ENCODE data around the gene PCBP4.

PCBP4 gene

GRCh38 chr3:51967384-51968169 lies at the start of gene PCBP4:
Gene PCBP4, minus strand, starts transcription at chr3:51967454. Its CDS starts 6,214 bp downstream, at chr3:51961240.
- peaks cover 23% of the 10 kb centered on the region for H3K79me2 ChIP-seq (ENCODE audit: control insufficient read depth, insufficient read depth, low read length, unreplicated experiment)
- peak within 1 kb of the TSS; percentile 86 for H3K4me3 ChIP-seq (ENCODE audit: low read depth, low read length)
- H3K27me3 ChIP-seq (ENCODE audit: insufficient read depth, low read length) = no peaks in the 10 kb centered on the region
- peaks cover 15% of the 10 kb centered on the region for H3K4me1 ChIP-seq (ENCODE audit: control insufficient read depth, insufficient read depth, low read length, unreplicated experiment)
- H3K36me3 ChIP-seq (ENCODE audit: insufficient read depth, low read length) = no peaks in the 10 kb centered on the region
- H2AFZ ChIP-seq (ENCODE audit: low read length, unreplicated experiment) = peak within 1 kb of the TSS; percentile 22
- peak within 1 kb of the TSS; percentile 33; the same call in 1 of the 2 replicates for H3K27ac ChIP-seq (ENCODE audit: low read depth, low read length)

- Histone ChIP-seq H2AFZ (ENCODE audit: low read length, unreplicated experiment) (no peak overlapping the region), H3K27me3 (ENCODE audit: insufficient read depth, low read length) (no peaks in the 10 kb centered on the region), H3K79me2 (ENCODE audit: control insufficient read depth, insufficient read depth, low read length, unreplicated experiment) (no peaks in the 10 kb centered on the region), H3K36me3 (ENCODE audit: insufficient read depth, low read length) (no peaks in the 10 kb centered on the region), H3K4me1 (ENCODE audit: control insufficient read depth, insufficient read depth, low read length, unreplicated experiment) (no peaks in the 10 kb centered on the region), H3K27ac (ENCODE audit: low read depth, low read length) (no peak overlapping the region), H3K4me3 (ENCODE audit: low read depth, low read length) (no peak overlapping the region)
Measured at GRCh38 chr3:52015438-52016228, 48.4 kb upstream of the PCBP4 start.

GRCh38 chr3:52014613-52015012 lies 47.4 kb upstream of the PCBP4 start:
- Histone ChIP-seq H3K27ac (ENCODE audit: low read depth, low read length) (no peak overlapping the region), H2AFZ (ENCODE audit: low read length, unreplicated experiment) (no peak overlapping the region), H3K4me1 (ENCODE audit: control insufficient read depth, insufficient read depth, low read length, unreplicated experiment) (no peaks in the 10 kb centered on the region), H3K27me3 (ENCODE audit: insufficient read depth, low read length) (no peaks in the 10 kb centered on the region), H3K4me3 (ENCODE audit: low read depth, low read length) (no peak overlapping the region), H3K79me2 (ENCODE audit: control insufficient read depth, insufficient read depth, low read length, unreplicated experiment) (no peaks in the 10 kb centered on the region), H3K36me3 (ENCODE audit: insufficient read depth, low read length) (no peaks in the 10 kb centered on the region)

- H3K27me3 ChIP-seq (ENCODE audit: insufficient read depth, low read length) = no peaks in the 10 kb centered on the region
- no peak overlapping the region for H2AFZ ChIP-seq (ENCODE audit: low read length, unreplicated experiment)
- no peaks in the 10 kb centered on the region for H3K4me1 ChIP-seq (ENCODE audit: control insufficient read depth, insufficient read depth, low read length, unreplicated experiment)
- H3K4me3 ChIP-seq (ENCODE audit: low read depth, low read length) = no peak overlapping the region
- no peaks in the 10 kb centered on the region for H3K36me3 ChIP-seq (ENCODE audit: insufficient read depth, low read length)
- H3K79me2 ChIP-seq (ENCODE audit: control insufficient read depth, insufficient read depth, low read length, unreplicated experiment) = no peaks in the 10 kb centered on the region
- no peak overlapping the region for H3K27ac ChIP-seq (ENCODE audit: low read depth, low read length)
Measured at GRCh38 chr3:52013802-52014598, 46.7 kb upstream of the PCBP4 start.

- no peak overlapping the region for H3K27ac ChIP-seq (ENCODE audit: low read depth, low read length)
- no peak overlapping the region for H2AFZ ChIP-seq (ENCODE audit: low read length, unreplicated experiment)
- H3K4me1 ChIP-seq (ENCODE audit: control insufficient read depth, insufficient read depth, low read length, unreplicated experiment) = no peaks in the 10 kb centered on the region
- H3K36me3 ChIP-seq (ENCODE audit: insufficient read depth, low read length) = no peaks in the 10 kb centered on the region
- H3K79me2 ChIP-seq (ENCODE audit: control insufficient read depth, insufficient read depth, low read length, unreplicated experiment) = no peaks in the 10 kb centered on the region
- no peaks in the 10 kb centered on the region for H3K27me3 ChIP-seq (ENCODE audit: insufficient read depth, low read length)
- no peak overlapping the region for H3K4me3 ChIP-seq (ENCODE audit: low read depth, low read length)
Measured at GRCh38 chr3:52012699-52013098, 45.4 kb upstream of the PCBP4 start.

GRCh38 chr3:52010431-52010830 lies 43.2 kb upstream of the PCBP4 start:
- H3K79me2 ChIP-seq (ENCODE audit: control insufficient read depth, insufficient read depth, low read length, unreplicated experiment) = no peaks in the 10 kb centered on the region
- H3K4me3 ChIP-seq (ENCODE audit: low read depth, low read length) = no peak overlapping the region
- no peaks in the 10 kb centered on the region for H3K36me3 ChIP-seq (ENCODE audit: insufficient read depth, low read length)
- H3K27me3 ChIP-seq (ENCODE audit: insufficient read depth, low read length) = no peaks in the 10 kb centered on the region
- H3K4me1 ChIP-seq (ENCODE audit: control insufficient read depth, insufficient read depth, low read length, unreplicated experiment) = peaks cover 9% of the 10 kb centered on the region
- no peak overlapping the region for H3K27ac ChIP-seq (ENCODE audit: low read depth, low read length)
- no peak overlapping the region for H2AFZ ChIP-seq (ENCODE audit: low read length, unreplicated experiment)

- Histone ChIP-seq H3K79me2 (ENCODE audit: control insufficient read depth, insufficient read depth, low read length, unreplicated experiment) (no peaks in the 10 kb centered on the region), H3K4me3 (ENCODE audit: low read depth, low read length) (no peak overlapping the region), H3K36me3 (ENCODE audit: insufficient read depth, low read length) (no peaks in the 10 kb centered on the region), H3K27me3 (ENCODE audit: insufficient read depth, low read length) (no peaks in the 10 kb centered on the region), H3K27ac (ENCODE audit: low read depth, low read length) (no peak overlapping the region), H2AFZ (ENCODE audit: low read length, unreplicated experiment) (no peak overlapping the region), H3K4me1 (ENCODE audit: control insufficient read depth, insufficient read depth, low read length, unreplicated experiment) (peaks cover 14% of the 10 kb centered on the region)
Measured at GRCh38 chr3:52007291-52007690, 40.0 kb upstream of the PCBP4 start.

- no peak overlapping the region for H3K27ac ChIP-seq (ENCODE audit: low read depth, low read length)
Measured at GRCh38 chr3:52006820-52007133, 39.5 kb upstream of the PCBP4 start.

GRCh38 chr3:52006017-52006819 lies 39.0 kb upstream of the PCBP4 start:
- no peaks in the 10 kb centered on the region for H3K36me3 ChIP-seq (ENCODE audit: insufficient read depth, low read length)
- H3K27ac ChIP-seq (ENCODE audit: low read depth, low read length) = no peak overlapping the region
- peak overlapping the region; percentile 39 for H2AFZ ChIP-seq (ENCODE audit: low read length, unreplicated experiment)
- H3K4me3 ChIP-seq (ENCODE audit: low read depth, low read length) = no peak overlapping the region
- H3K27me3 ChIP-seq (ENCODE audit: insufficient read depth, low read length) = no peaks in the 10 kb centered on the region
- no peaks in the 10 kb centered on the region for H3K79me2 ChIP-seq (ENCODE audit: control insufficient read depth, insufficient read depth, low read length, unreplicated experiment)
- peaks cover 14% of the 10 kb centered on the region for H3K4me1 ChIP-seq (ENCODE audit: control insufficient read depth, insufficient read depth, low read length, unreplicated experiment)

More at GRCh38 chr3:52006820-52007133, 39.5 kb upstream of the PCBP4 start:
- H3K27me3 ChIP-seq (ENCODE audit: insufficient read depth, low read length) = no peaks in the 10 kb centered on the region
- peaks cover 14% of the 10 kb centered on the region for H3K4me1 ChIP-seq (ENCODE audit: control insufficient read depth, insufficient read depth, low read length, unreplicated experiment)
- H2AFZ ChIP-seq (ENCODE audit: low read length, unreplicated experiment) = no peak overlapping the region
- H3K79me2 ChIP-seq (ENCODE audit: control insufficient read depth, insufficient read depth, low read length, unreplicated experiment) = no peaks in the 10 kb centered on the region
- H3K36me3 ChIP-seq (ENCODE audit: insufficient read depth, low read length) = no peaks in the 10 kb centered on the region
- no peak overlapping the region for H3K4me3 ChIP-seq (ENCODE audit: low read depth, low read length)

GRCh38 chr3:52005571-52005986 lies 38.3 kb upstream of the PCBP4 start:
- H3K27ac ChIP-seq (ENCODE audit: low read depth, low read length) = no peak overlapping the region
- no peaks in the 10 kb centered on the region for H3K27me3 ChIP-seq (ENCODE audit: insufficient read depth, low read length)
- no peaks in the 10 kb centered on the region for H3K36me3 ChIP-seq (ENCODE audit: insufficient read depth, low read length)
- H3K79me2 ChIP-seq (ENCODE audit: control insufficient read depth, insufficient read depth, low read length, unreplicated experiment) = no peaks in the 10 kb centered on the region
- H3K4me1 ChIP-seq (ENCODE audit: control insufficient read depth, insufficient read depth, low read length, unreplicated experiment) = peaks cover 14% of the 10 kb centered on the region
- H3K4me3 ChIP-seq (ENCODE audit: low read depth, low read length) = no peak overlapping the region
- peak overlapping the region; percentile 39 for H2AFZ ChIP-seq (ENCODE audit: low read length, unreplicated experiment)

Measured in ACC112 (cell line).